Left lung (tissue), 10 donors: ENCODE data around the gene MBNL3. TPM values are rescaled to one million over a fixed set of nuclear protein-coding genes. Genes with fewer than 3 reads are reported as not detected.

ENCODE experiments used
- ATAC-seq: fragments of 200-7000 bp; cut with Tn5 transposase; one replicate; pipeline ENCODE4 v1.9.1; 2020; ENCODE audit warnings: moderate library complexity
- DNase-seq, 4 donors: peaks; one replicate each; pipeline ENCODE4 v3.0.0-alpha.2; 2013 to 2020
- H3K27ac ChIP-seq, 2 donors: fragments of 200-600 bp; sonication (generic) in 1 of 2; one replicate each; pipeline versions ENCODE4 v1.5.0 to v1.8.0; 2020 to 2021
- H3K27me3 ChIP-seq, 2 donors: fragments of 200-600 bp; sonication (generic) in 1 of 2; one replicate each; pipeline versions ENCODE4 v1.5.0 to v1.8.0; 2020 to 2021
- H3K36me3 ChIP-seq, 2 donors: fragments of 200-600 bp; sonication (generic) in 1 of 2; one replicate each; pipeline versions ENCODE4 v1.5.0 to v1.8.0; 2020 to 2021
- H3K4me1 ChIP-seq, 2 donors: fragments of 200-600 bp; one replicate each; pipeline ENCODE4 v1.8.0; 2021
- H3K4me3 ChIP-seq, 2 donors: fragments of 200-600 bp; sonication (generic) in 1 of 2; one replicate each; pipeline versions ENCODE4 v1.5.0 to v1.8.0; 2020 to 2021; ENCODE audit warnings: mild to moderate bottlenecking in 1 of 2
- H3K9me3 ChIP-seq, 2 donors: fragments of 200-600 bp; sonication (generic) in 1 of 2; one replicate each; pipeline versions ENCODE4 v1.5.0 to v1.8.0; 2020 to 2021
- CTCF ChIP-seq, 2 donors: fragments of 200-600 bp; sonication (generic) in 1 of 2; IDR thresholded peaks; one replicate each; pipeline versions ENCODE4 v1.5.0 to v1.8.0; 2021; ENCODE audit warnings: antibody characterized with exemption in 2 of 2
- intact Hi-C, 2 donors: fragments of 100-400 bp; cut with DNase I; formaldehyde crosslinking; loops; one replicate each; pipeline versions ENCODE4 v1.11.2 to v1.14.2; 2022
- polyA plus RNA-seq, 6 donors: library from polyadenylated mRNA; unstranded; fragments of 120-200 nt; gene quantifications; one replicate each; pipeline ENCODE4 v1.2.1, GENCODE V29; 2013; ENCODE audit not compliant: insufficient read length in 6 of 6
- total RNA-seq, 2 donors: library from RNA; stranded (reverse); fragmentation: NEBNext Ultra II Directional; extraction: Animal tissue kit (Norgen Biotek cat#: 25700); gene quantifications; one replicate each; pipeline ENCODE4 v1.2.1, GENCODE V29; 2021
- donor health status: DM: no; HTN: yes; CAD: no.
- donor health status: DM: no; HTN: no; CAD: no.

MBNL3 gene
- total and polyA plus RNA-seq, 8 donors: 17.9 to 22.6 (median 20.6) TPM

- Histone ChIP-seq H3K9me3 (no peaks in the 10 kb centered on the region), H3K4me1 (peaks cover 0 to 22% of the 10 kb centered on the region in 2 donors), H3K36me3 (no peaks in the 10 kb centered on the region), H3K4me3 (peak overlapping the region; percentile 40 to 54), H3K27me3 (peaks cover 0 to 4% of the 10 kb centered on the region in 2 donors), H3K27ac (peak overlapping the region; percentile 82 to 90)
- DNase-seq (peak; percentile 38 to 78 (median 52)), ATAC-seq (peak; percentile 46)
- no peak for TF ChIP-seq CTCF (IDR thresholded peaks at IDR 0.05)
- intact Hi-C loops: no loop called here
Observed at GRCh38 chrX:132489578-132490419, 961 bp upstream of the MBNL3 start.

DNA sequence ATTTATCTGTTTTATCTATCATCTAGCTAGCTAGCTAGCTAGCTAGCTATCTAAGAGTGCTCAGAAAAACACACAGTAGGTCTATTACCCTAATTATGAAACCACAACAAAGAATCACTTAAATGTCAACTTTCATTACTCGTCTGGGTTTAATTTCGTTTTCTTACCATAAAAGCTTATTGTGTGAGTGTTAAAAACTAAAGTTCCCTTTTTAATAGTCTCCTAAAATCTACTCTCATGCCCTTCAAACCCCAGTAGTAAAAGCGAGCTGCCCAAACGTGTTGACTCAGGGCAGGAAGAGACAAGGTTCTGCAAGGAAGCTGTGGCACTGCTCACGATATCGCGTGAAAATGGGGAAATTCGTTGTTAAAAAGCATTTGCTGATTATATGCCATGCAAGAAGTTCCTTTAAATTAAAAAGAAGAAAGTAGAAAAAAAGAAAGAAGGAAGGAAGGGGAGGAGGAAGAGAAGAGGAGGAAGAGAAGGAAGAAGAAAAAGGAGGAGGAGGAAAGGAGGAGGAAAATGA is 595 bp downstream of the MBNL3 start:
- ATAC-seq (peak; percentile 42), DNase-seq (peak in 1 of 4 donors; percentile 35)
- intact Hi-C loops: no loop called here
- Histone ChIP-seq H3K4me1 (peaks cover 0 to 22% of the 10 kb centered on the region in 2 donors), H3K27ac (peak overlapping the region; percentile 82 to 90), H3K27me3 (no peaks in the 10 kb centered on the region), H3K36me3 (no peaks in the 10 kb centered on the region), H3K9me3 (no peaks in the 10 kb centered on the region), H3K4me3 (peak overlapping the region; percentile 40 to 54)
- TF ChIP-seq CTCF (IDR thresholded peaks at IDR 0.05): no peak

- Histone ChIP-seq H3K27ac (no peak overlapping the region), H3K27me3 (no peaks in the 10 kb centered on the region), H3K4me1 (peaks cover 0 to 25% of the 10 kb centered on the region in 2 donors), H3K4me3 (no peak overlapping the region), H3K9me3 (no peaks in the 10 kb centered on the region), H3K36me3 (no peaks in the 10 kb centered on the region)
- DNase-seq: no peak
- no peak for TF ChIP-seq CTCF (IDR thresholded peaks at IDR 0.05)
- ATAC-seq: no peak
- intact Hi-C loops: no loop called here
Observed at GRCh38 chrX:132486599-132487178, 2.1 kb downstream of the MBNL3 start.

DNA sequence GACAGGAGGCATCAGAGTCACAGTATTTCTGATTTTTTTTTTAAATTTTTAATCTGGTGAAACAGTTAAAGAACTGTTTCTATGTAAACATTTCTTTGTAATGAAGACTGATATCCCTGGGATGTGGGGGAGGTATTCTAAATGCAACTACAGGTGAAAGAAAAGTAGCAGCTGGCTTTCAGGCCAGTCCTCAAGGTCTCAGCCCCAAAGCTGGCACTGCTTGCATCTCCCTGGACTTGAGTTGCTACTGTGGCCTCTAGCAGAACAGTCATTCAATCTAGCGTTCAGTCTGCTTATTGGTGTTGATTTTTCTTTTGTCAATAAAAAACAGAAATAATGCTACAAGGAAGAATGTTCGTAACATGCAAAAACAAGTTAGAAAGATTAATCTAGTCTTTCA is 4.9 kb downstream of the MBNL3 start:
- Histone ChIP-seq H3K27ac (no peak overlapping the region), H3K27me3 (no peaks in the 10 kb centered on the region), H3K36me3 (no peaks in the 10 kb centered on the region), H3K9me3 (no peaks in the 10 kb centered on the region), H3K4me1 (peaks cover 0 to 29% of the 10 kb centered on the region in 2 donors), H3K4me3 (no peak overlapping the region)
- ATAC-seq (no peak), DNase-seq (no peak)
- intact Hi-C loops: no loop called here
- no peak for TF ChIP-seq CTCF (IDR thresholded peaks at IDR 0.05)

GRCh38 chrX:132483488-132483887 is 5.3 kb downstream of the MBNL3 start:
- Histone ChIP-seq H3K27me3 (no peaks in the 10 kb centered on the region), H3K4me1 (peaks cover 0 to 29% of the 10 kb centered on the region in 2 donors), H3K27ac (no peak overlapping the region), H3K4me3 (no peak overlapping the region), H3K36me3 (no peaks in the 10 kb centered on the region), H3K9me3 (no peaks in the 10 kb centered on the region)
- TF ChIP-seq CTCF (IDR thresholded peaks at IDR 0.05): no peak
- DNase-seq (no peak), ATAC-seq (no peak)
- intact Hi-C loops: no loop called here
